Measurements from ENCODE around the gene CHST8. TPM values are rescaled to one million over a fixed set of nuclear protein-coding genes. Genes with fewer than 3 reads are reported as not detected.
"Not testable (repeated sequence)": the region's sequence is repeated elsewhere in the genome, so short reads cannot be mapped to it uniquely, and the experiment has no call there.

CHST8 gene
- polyA plus RNA-seq (ENCODE audit: insufficient read length in 12 of 12), result 1 to 10 TPM in 1 of 12 donors, under 1 TPM in 8, not detected in 3; 0.08 to 1.7 (median 0.30) TPM
- long read RNA-seq, donor 1, partial matches to known transcripts, result 0 of 1 reads
- long read RNA-seq, donor 1, other reads (novel, unspliced or antisense), result 0 of 1 reads
- long read RNA-seq, donor 2, result 0 reads
- long read RNA-seq, donor 3, partial matches to known transcripts, result 0 of 1 reads
- long read RNA-seq, donor 3, other reads (novel, unspliced or antisense), result 0 of 1 reads
- long read RNA-seq, donor 4, result 0 reads
- long read RNA-seq, donor 5, result 0 reads
- long read RNA-seq, donor 6, result 0 reads
- long read RNA-seq, donor 7, result 0 reads
- long read RNA-seq, donor 8, partial matches to known transcripts, result 0 of 1 reads
- long read RNA-seq, donor 8, other reads (novel, unspliced or antisense), result 0 of 1 reads
- long read RNA-seq, donor 9, result 0 reads
- long read RNA-seq, donor 10, result 0 reads
- long read RNA-seq, donor 11, result 0 reads

GRCh38 chr19:33621811-33622504 lies at the start of gene CHST8:
CHST8 (plus strand) TSS chr19:33621953; CDS start chr19:33689262, 67,309 bp downstream.
- peak; percentile 32 for DNase-seq

GRCh38 chr19:33572929-33573328 lies 48.8 kb upstream of the CHST8 start:
- DNase-seq, result no peak

DNA sequence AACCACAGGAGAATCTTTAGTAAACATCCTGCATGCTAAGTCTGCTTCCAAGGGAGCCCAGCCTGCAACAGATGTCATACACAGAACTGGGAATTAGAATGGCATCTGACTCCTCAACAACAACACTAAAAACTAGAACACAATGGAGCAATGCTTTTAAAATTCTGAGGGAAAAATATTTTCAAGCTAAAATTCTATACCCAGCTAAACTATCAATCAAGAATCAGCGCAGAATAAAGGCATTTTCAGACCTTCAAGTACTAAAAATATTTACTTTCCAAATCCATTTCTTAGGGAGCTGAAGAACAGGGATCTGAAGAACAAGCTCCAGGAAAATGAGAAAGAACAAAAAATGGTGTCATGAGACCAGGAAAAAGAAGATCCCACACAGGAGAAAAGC lies 46.9 kb upstream of the CHST8 start:
- no peak for DNase-seq

- DNase-seq, result no peak
Measured at GRCh38 chr19:33578697-33579096, 43.1 kb upstream of the CHST8 start.

DNA sequence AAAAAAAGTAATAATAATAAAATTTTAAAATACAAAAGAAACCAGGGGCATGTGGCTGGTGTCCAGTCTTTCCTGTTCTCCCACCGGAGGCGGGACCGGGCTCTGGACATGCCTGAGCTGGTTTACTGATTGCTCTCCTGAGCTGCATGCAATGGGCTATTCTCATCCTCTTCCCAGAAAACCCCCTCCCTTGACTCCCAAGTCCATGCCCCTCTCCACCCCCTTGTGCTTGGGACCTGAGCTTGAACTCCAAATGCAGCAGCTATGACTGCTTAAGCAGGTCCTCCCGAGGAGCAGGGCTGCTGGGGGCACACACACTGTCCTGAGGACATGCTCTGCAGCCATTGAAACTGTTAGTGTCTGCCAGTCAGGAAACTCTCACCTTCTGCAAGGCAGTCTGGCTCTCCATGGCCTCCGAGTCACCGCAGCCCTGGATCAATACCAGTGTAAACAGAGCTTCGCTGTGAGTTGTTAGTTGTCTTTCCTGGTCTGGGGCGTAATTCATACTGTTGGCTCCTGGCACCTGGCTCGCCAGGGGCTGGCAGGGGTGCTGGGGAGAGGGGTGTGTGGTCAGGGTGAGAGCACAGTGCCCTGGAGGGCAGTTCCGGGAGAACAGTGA lies 41.6 kb upstream of the CHST8 start:
- no peak for DNase-seq

GRCh38 chr19:33580645-33581037 lies 41.1 kb upstream of the CHST8 start:
- DNase-seq, result no peak

GRCh38 chr19:33582914-33583313 lies 38.8 kb upstream of the CHST8 start:
- no peak for DNase-seq

DNA sequence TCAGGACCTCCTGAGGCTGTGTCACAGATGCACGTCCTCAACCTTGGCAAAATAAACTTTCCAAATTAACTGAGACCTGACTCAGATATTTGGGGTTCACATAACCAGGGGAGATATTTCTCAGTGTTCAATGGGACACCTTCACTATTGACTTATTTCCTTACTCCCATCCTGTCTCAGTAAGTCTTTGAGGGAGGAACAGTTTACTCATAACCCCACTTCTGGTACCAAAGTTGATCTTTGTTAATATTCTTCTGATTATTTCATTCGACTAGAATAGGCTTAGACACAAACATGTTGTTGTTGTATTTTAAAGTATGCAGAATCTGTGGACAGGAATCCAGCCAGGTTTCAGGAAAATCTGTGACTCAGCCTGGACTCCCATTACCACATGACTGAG lies 34.6 kb upstream of the CHST8 start:
- DNase-seq, result no peak

- DNase-seq, result no peak
Measured at GRCh38 chr19:33590224-33590623, 31.5 kb upstream of the CHST8 start.

DNA sequence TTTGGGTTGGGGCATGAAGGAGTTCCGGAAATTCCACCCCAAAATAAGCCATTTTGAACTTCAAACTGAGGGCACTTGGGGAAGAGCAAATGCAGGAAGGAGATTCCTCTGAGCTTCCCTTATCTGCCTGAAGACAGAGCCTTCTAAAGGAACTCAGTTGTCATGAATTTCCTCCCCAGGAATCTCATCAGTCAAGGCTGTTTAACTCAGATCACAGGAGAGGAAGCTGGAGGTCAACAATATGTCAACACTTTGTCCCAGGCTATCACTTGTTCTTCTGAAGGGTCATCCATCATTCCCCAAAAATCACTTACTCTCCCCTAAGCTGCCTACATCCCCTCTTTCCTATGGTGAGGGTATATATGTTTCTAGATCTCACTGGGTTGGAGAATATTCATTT lies 26.0 kb upstream of the CHST8 start:
- DNase-seq, result no peak

DNA sequence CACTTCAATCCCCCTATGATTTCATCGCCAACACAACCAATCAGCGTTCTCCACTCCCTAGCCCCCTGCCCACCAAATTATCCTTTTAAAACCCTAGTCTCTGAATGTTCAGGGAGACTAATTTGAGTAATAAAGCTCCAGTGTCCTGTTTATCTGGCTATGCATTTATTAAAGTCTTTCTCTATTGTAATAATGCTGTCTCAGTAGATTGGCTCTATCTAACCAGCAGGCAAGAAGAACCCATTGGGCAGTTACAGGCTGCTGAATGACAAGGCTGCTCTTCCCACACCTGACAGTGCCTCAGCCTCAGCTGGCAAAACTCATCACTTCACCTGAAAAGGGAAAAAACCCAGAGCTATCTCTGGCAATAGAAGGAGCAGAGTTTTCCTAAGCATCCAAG lies 20.2 kb upstream of the CHST8 start:
- DNase-seq, result no peak

GRCh38 chr19:33602576-33603204 lies 19.1 kb upstream of the CHST8 start:
- no peak for DNase-seq

DNA sequence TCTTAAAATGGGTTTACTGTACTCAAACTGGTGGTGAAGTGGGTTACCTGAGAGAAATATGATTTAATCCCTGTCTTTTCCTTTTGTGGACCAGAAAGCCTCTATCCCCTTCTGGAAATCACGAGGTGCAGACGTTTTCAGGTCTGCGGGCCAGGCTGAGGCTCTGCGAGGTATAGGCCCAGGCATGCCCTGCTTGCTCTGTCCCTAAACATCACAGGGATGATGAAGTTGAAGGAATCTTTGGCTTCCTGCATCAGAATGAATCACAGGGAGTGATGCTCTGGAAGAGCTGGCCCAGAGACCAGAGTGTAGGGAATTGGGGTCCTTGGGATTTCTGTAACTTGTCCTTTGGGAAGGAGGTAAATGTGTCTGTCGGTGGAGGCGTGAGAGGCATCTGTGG lies 18.4 kb upstream of the CHST8 start:
- DNase-seq, result no peak

- no peak for DNase-seq
Measured at GRCh38 chr19:33604651-33605050, 17.1 kb upstream of the CHST8 start.

GRCh38 chr19:33605803-33606295 lies 15.9 kb upstream of the CHST8 start:
- not testable (repeated sequence) for DNase-seq

GRCh38 chr19:33606556-33606955 lies 15.2 kb upstream of the CHST8 start:
- no peak for DNase-seq

DNA sequence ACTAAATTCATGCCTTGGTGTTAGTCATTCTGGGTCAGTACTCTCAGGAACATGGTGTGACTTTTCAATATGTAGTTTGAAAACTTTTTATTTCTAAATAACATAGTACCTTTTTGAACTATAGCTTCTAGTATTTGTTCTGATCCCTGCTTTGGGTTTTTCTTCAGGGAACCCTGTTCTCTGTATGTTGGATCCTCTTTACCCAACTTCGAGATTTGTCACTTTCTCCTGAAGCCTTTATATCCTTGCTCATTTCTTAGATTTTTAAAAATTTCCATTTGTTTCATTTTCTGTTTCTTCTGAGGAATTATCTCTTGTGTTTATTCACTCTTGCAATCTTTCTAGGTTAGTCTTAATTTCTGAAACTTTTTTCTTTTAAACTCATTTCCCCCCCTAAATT lies 12.4 kb upstream of the CHST8 start:
- no peak for DNase-seq

DNA sequence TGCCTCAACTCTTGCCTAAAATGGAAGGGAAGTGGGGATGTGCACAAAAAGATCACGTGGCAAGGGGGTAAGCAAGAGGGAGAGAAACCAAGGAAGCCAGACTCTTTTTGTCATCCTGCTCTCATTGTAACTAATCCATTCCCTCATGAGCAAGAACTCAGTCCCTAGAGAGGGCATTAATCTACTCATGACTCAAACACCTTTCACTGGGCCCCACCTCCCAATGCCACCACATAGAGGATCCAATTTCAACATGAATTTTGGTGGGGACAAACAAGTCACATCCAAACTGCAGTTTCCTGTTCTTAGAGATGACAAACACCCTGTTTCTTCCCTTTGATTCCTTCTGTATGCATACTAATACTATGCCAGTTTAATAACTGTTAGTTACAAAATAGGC lies 11.2 kb upstream of the CHST8 start:
- DNase-seq, result no peak

DNA sequence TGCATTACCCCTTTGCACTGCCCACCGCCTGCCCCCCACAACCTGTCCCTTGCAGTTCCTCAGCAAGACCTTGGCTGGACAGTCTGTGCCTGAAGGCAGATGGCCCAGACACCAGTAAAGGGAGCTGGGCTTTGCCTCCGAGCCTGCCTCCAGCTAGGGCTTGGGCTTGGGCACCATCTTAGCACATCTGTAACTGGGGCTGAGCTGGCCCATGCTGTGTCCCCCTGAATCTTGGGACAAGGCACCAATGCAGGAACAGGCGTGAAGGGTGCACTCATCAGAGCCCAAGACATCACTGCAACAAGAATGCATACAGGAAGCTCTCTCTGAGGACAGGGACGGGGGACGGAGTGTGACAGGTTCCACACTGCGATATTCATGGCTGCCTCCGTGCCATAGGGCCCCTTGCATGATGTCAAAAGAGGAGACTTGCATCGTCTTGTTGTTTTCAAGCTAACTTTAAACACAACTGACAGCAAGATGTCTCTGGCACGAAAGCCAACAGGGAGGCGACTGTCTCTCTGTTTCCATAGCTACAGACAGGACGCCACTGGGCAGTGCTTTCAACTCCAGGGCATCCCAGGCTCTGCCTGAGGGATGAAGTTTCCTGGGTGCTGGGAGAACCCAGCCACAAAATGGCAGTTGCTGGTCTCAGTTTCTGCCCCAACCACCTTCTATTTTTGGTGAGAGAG lies 8.7 kb upstream of the CHST8 start:
- DNase-seq, result no peak

DNA sequence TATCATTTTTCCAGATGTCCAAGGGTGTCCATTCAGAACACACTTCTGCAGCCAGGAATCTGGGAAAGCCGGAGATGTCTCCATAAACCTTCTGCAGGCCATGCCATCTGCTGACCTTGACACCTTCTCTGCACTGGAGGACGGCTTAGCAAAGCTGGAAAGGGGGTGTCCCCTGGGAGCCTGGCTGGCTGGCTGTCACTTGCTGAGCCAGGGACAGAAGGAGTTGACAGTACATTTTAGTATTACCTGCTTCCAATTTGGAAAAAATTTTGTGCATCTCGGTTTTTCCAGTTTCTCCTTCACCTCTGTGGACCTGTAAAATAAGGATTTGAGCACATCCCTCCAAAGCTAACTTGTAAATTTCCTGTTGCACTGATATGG lies 8.1 kb upstream of the CHST8 start:
- no peak for DNase-seq

DNA sequence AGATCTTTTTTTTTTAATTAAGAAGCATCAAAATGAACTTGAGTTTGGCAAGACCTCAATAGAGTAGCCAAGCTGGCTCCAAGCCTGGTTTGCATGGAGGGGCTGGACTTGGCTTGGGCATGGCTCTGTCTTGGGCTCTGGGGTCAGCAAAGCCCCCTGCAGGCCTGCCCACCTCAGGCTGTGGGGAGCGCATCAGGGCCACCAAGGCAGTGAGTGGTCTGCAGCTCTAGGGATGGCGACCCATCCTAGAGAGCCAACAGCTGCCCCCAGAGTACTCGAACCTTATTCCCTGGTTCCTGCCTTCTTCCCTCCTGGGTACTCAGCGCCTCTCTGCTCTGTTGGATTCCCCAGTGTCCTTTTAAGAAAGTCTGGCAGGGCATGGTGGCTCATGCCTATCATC lies 5.4 kb upstream of the CHST8 start:
- DNase-seq, result no peak

GRCh38 chr19:33616857-33617256 lies 4.9 kb upstream of the CHST8 start:
- DNase-seq, result no peak
